PC-3 (cell line): ENCODE measurements around the gene HSD17B11. TPM values are rescaled to one million over a fixed set of nuclear protein-coding genes. Genes with fewer than 3 reads are reported as not detected.
A peak's percentile ranks its signal among the peaks of the same experiment; 100 is the strongest.

Experiments used
- ATAC-seq: fragments of 200-7000 bp; cut with Tn5 transposase; 2 replicates; pipeline ENCODE4 v1.9.1; 2020; ENCODE audit warnings: mild to moderate bottlenecking, moderate library complexity
- BruUV-seq: library from RNA; stranded (reverse); fragments of 400-500 nt; replicated peaks from 2 replicates; lab custom pipeline; 2021; lab: Mats Ljungman, UMichigan
- CTCF ChIA-PET: fragments of 300-600 bp; sonication (Branson Sonifier 250); formaldehyde crosslinking; loops from one replicate; lab custom pipeline; 2022; ENCODE audit warnings: antibody characterized with exemption; lab: Charles Lee
- POLR2A ChIA-PET: fragments of 300-600 bp; sonication (Branson Sonifier 250); formaldehyde crosslinking; loops from one replicate; lab custom pipeline; 2022; ENCODE audit warnings: antibody characterized with exemption; ENCODE audit not compliant: unreplicated experiment; lab: Charles Lee
- DNase-seq: peaks from one replicate; pipeline ENCODE4 v3.0.0-alpha.2; 2015
- H2AFZ ChIP-seq: fragments of 300-600 bp; sonication (generic); 2 replicates; pipeline ENCODE4 v1.6.0; 2016; ENCODE audit warnings: antibody characterized with exemption, low read length
- H3F3A ChIP-seq: fragments of 300-600 bp; sonication (generic); one replicate; pipeline ENCODE4 v1.6.0; 2017; ENCODE audit warnings: antibody characterized with exemption, low read length, control low read depth, mild to moderate bottlenecking; ENCODE audit not compliant: unreplicated experiment
- H3K27ac ChIP-seq: fragments of 300-600 bp; sonication (generic); 2 replicates; pipeline ENCODE4 v1.5.1; 2016; ENCODE audit warnings: mild to moderate bottlenecking, low read length
- H3K27me3 ChIP-seq: fragments of 300-600 bp; sonication (generic); 2 replicates; pipeline ENCODE4 v1.6.1; 2016; ENCODE audit warnings: low read length, mixed read lengths
- H3K36me3 ChIP-seq: fragments of 300-600 bp; sonication (generic); 2 replicates; pipeline ENCODE4 v1.6.1; 2016; ENCODE audit warnings: low read depth, mixed run types, low read length, mixed read lengths
- H3K4me1 ChIP-seq: fragments of 300-600 bp; sonication (generic); 2 replicates; pipeline ENCODE4 v1.5.1; 2016; ENCODE audit warnings: low read length; ENCODE audit not compliant: insufficient read depth
- H3K4me2 ChIP-seq: fragments of 300-600 bp; sonication (generic); 2 replicates; pipeline ENCODE4 v1.6.0; 2016; ENCODE audit warnings: low read length
- H3K4me3 ChIP-seq: fragments of 300-600 bp; sonication (generic); 2 replicates; pipeline ENCODE4 v1.5.1; 2016; ENCODE audit warnings: mild to moderate bottlenecking, low read length, mixed read lengths
- H3K79me2 ChIP-seq: fragments of 300-600 bp; sonication (generic); 2 replicates; pipeline ENCODE4 v1.6.1; 2017; ENCODE audit warnings: low read length, mixed read lengths
- H3K9ac ChIP-seq: fragments of 300-600 bp; sonication (generic); 2 replicates; pipeline ENCODE4 v1.6.0; 2016; ENCODE audit warnings: mild to moderate bottlenecking, low read length
- H3K9me2 ChIP-seq: fragments of 300-600 bp; sonication (generic); replicated peaks from 2 replicates; pipeline ENCODE4 v1.6.1; 2016; ENCODE audit warnings: mixed run types, low read length, mixed read lengths
- H3K9me3 ChIP-seq: fragments of 300-600 bp; sonication (generic); 2 replicates; pipeline ENCODE4 v1.6.1; 2016; ENCODE audit warnings: low read length, mixed read lengths
- H4K20me1 ChIP-seq: fragments of 300-600 bp; sonication (generic); 2 replicates; pipeline ENCODE4 v1.6.1; 2016; ENCODE audit warnings: low read length, mixed read lengths
- CTCF ChIP-seq: fragments of 300-600 bp; sonication (generic); conservative IDR thresholded peaks from 2 replicates; pipeline ENCODE4 v1.5.1; 2017; ENCODE audit warnings: antibody characterized with exemption, low read depth, mild to moderate bottlenecking, low read length
- EZH2 ChIP-seq: fragments of 300-600 bp; sonication (generic); IDR thresholded peaks from one replicate; pipeline ENCODE4 v1.6.1; 2017; ENCODE audit warnings: antibody characterized with exemption, mild to moderate bottlenecking, low read length; ENCODE audit not compliant: unreplicated experiment
- EZH2phosphoT487 ChIP-seq: fragments of 300-600 bp; sonication (generic); IDR thresholded peaks from 2 replicates; pipeline ENCODE4 v1.6.1; 2018; ENCODE audit warnings: mild to moderate bottlenecking, antibody characterized with exemption, low read length, borderline replicate concordance
- intact Hi-C: fragments of 100-400 bp; cut with micrococcal nuclease; formaldehyde crosslinking; loops from 2 replicates; pipeline ENCODE4 v1.9.0; 2023
- total RNA-seq: library from RNA; depleted of rRNA; stranded (reverse); fragments of >200 nt; gene quantifications from 2 replicates; pipeline ENCODE4 v1.2.3, GENCODE V29; 2014

HSD17B11 gene
- total RNA-seq, 1 experiment from 2014 or later = 4.7 TPM

DNA sequence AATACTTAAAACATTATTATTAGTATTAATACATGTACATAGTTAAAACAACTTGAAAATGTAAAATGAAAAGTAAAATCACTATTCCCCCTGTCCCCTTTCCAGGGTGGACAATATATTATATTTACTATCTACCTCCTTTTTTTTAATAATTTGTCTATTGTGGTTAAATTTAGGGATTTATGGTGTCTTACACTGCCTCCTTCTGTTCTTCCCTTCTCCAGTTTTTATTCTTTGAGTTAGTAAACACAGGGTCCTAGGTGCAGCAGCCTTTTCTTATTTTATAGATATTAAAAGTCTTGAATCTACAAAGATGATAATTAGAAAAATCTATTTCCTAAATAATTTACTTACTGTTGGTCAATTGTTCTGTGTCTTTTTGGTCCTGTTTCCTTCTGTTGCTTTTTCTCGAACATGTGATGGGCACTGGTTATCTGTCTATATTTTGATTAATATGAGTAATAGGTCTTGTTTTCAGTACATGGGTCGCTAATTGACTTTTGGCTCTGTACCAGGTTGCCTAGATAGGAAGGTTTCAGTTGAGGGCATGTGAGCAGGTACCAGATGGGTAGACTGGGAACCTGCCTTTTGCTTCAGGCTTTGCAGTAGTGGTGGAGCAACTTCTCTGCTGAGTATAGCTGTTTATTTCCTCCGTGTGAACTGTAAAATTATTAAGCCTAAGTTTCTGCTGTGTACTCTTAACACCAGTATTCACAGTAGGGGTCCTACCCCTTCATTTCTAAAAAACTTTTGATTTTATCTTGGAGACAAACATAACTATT, 32.5 kb upstream of the HSD17B11 start:
- no TSS peak for BruUV-seq
- CTCF ChIA-PET = interaction anchor here (0.6 kb wide), 1 partner anchor 66 kb away, joined by 3 read pairs; no protein-coding TSS in a partner anchor

GRCh38 chr4:87422104-87423052, 31.4 kb upstream of the HSD17B11 start, which contains the start of gene NUDT9:
TSS of gene NUDT9 (plus strand) at chr4:87422573. CDS start at chr4:87422906, 333 bp downstream.
- peak; percentile 70 for ATAC-seq
- Histone ChIP-seq H3K36me3 (no peaks in the 10 kb centered on the region), H3K27me3 (no peaks in the 10 kb centered on the region), H3F3A (peaks cover 3% of the 10 kb centered on the region), H3K9me3 (no peaks in the 10 kb centered on the region), H4K20me1 (no peaks in the 10 kb centered on the region), H3K27ac (peak within 1 kb of the TSS; percentile 84), H2AFZ (peak within 1 kb of the TSS; percentile 97), H3K4me1 (peaks cover 30% of the 10 kb centered on the region), H3K9ac (peak within 1 kb of the TSS; percentile 90), H3K4me3 (peak within 1 kb of the TSS; percentile 87), H3K9me2 (no peaks in the 10 kb centered on the region), H3K79me2 (peaks cover 47% of the 10 kb centered on the region), H3K4me2 (peak within 1 kb of the TSS; percentile 80)
- ChIA-PET CTCF (interaction anchor here (0.6 kb wide), 1 partner anchor 34 kb away, joined by 8 read pairs; no protein-coding TSS in a partner anchor), POLR2A (interaction anchor here (0.5 to 1.0 kb wide), 3 partner anchors 31 to 590 kb away, joined by 5 to 14 read pairs (median 7); partner anchors contain the start of gene HSD17B11)
- intact Hi-C loops = loop anchor here (1.0 kb wide), 1 partner anchor 46 kb away; no protein-coding TSS in a partner anchor
- TF ChIP-seq EZH2phosphoT487 (no peak), EZH2 (no peak), CTCF (no peak)
- DNase-seq = peak; percentile 89
- BruUV-seq = TSS peak; percentile 95

More for the DNA sequence above, 32.5 kb upstream of the HSD17B11 start:
- DNase-seq (no peak), ATAC-seq (no peak)
- H3K27ac ChIP-seq = no peak overlapping the region
- H3K79me2 ChIP-seq = peaks cover 58% of the 10 kb centered on the region
- peak overlapping the region; percentile 90 for H3K9ac ChIP-seq
- peak; percentile 18; the same call in 1 of the 2 replicates for TF ChIP-seq CTCF
- TF ChIP-seq EZH2phosphoT487 = no peak
- H2AFZ ChIP-seq = 0 out of 2 replicates have a peak overlapping the region, but pooled peaks have one; percentile 97
- peak overlapping the region; percentile 87 for H3K4me3 ChIP-seq
- POLR2A ChIA-PET = no interaction called here
- H3K9me2 ChIP-seq = no peaks in the 10 kb centered on the region
- peak overlapping the region; percentile 80 for H3K4me2 ChIP-seq
- H3K27me3 ChIP-seq = no peaks in the 10 kb centered on the region
- peaks cover 3% of the 10 kb centered on the region for H3F3A ChIP-seq
- intact Hi-C loops = loop anchor here (1.0 kb wide), 1 partner anchor 47 kb away; no protein-coding TSS in a partner anchor
- H3K4me1 ChIP-seq = peaks cover 30% of the 10 kb centered on the region
- H4K20me1 ChIP-seq = no peaks in the 10 kb centered on the region
- H3K9me3 ChIP-seq = no peaks in the 10 kb centered on the region
- no peaks in the 10 kb centered on the region for H3K36me3 ChIP-seq
